Left ventricle myocardium inferior (tissue), 1 donor: Measurements from ENCODE around the gene WNT7A. TPM values are rescaled to one million over a fixed set of nuclear protein-coding genes. Genes with fewer than 3 reads are reported as not detected.

Source experiments
- DNase-seq: peaks from one replicate; pipeline ENCODE4 v3.0.0-alpha.2; 2020
- H3K27ac ChIP-seq: fragments of 200-600 bp; replicated peaks from 2 replicates; pipeline ENCODE4 v1.8.0; 2021
- H3K27me3 ChIP-seq: fragments of 200-600 bp; 2 replicates; pipeline ENCODE4 v1.8.0; 2021; ENCODE audit warnings: low read depth
- H3K36me3 ChIP-seq: fragments of 200-600 bp; 2 replicates; pipeline ENCODE4 v1.8.0; 2021
- H3K4me1 ChIP-seq: fragments of 200-600 bp; 2 replicates; pipeline ENCODE4 v1.8.0; 2021
- H3K4me3 ChIP-seq: fragments of 200-600 bp; 2 replicates; pipeline ENCODE4 v1.8.0; 2021; ENCODE audit warnings: mild to moderate bottlenecking, moderate library complexity
- H3K9me3 ChIP-seq: fragments of 200-600 bp; replicated peaks from 2 replicates; pipeline ENCODE4 v1.8.0; 2021
- intact Hi-C: fragments of 100-400 bp; cut with micrococcal nuclease; formaldehyde crosslinking; loops from one replicate; pipeline ENCODE4 v1.11.0; 2022
- total RNA-seq: library from RNA; stranded (reverse); fragmentation: NEBNext Ultra II Directional; extraction: Animal tissue kit (Norgen Biotek cat#: 25700); gene quantifications from one replicate; pipeline ENCODE4 v1.2.1, GENCODE V29; 2021
- TF ChIP-seq, protein P1 (sequence below): fragments of 200-600 bp; IDR thresholded peaks from 2 replicates; pipeline ENCODE4 v1.8.0; 2021; ENCODE audit warnings: antibody characterized with exemption, mild to moderate bottlenecking, borderline replicate concordance
- donor health status: DM: no; HTN: yes; CAD: no; lungs with severe emphysema.

Gene WNT7A
- total RNA-seq, 1 donor from 2014 or later, result not detected

DNA sequence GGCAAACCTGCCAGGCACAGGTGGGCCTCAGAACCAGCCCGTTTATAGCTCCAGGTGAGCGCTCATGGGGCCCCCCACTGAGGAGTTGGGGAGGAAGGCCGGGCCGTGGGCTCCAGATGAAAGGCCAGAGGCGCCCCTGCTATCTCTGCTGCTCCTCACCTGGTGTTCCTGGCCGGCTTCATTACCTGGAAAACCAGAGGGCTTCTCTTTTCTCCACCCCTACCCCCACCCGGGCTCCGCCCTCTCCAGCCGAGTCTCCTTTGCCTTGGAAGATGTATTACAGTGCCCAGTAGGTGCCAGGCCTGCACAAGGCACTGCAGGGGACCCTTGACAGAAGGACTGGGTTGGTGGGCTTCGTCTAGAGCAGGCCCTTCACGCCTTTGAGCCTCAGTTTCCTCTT is 111.4 kb downstream of the WNT7A start:
- Histone ChIP-seq H3K4me1 (no peaks in the 10 kb centered on the region), H3K27ac (no peak overlapping the region), H3K36me3 (no peaks in the 10 kb centered on the region), H3K4me3 (no peak overlapping the region), H3K9me3 (no peaks in the 10 kb centered on the region), H3K27me3 (peaks cover 94% of the 10 kb centered on the region)
- no peak for DNase-seq
- TF ChIP-seq, protein P1, sequence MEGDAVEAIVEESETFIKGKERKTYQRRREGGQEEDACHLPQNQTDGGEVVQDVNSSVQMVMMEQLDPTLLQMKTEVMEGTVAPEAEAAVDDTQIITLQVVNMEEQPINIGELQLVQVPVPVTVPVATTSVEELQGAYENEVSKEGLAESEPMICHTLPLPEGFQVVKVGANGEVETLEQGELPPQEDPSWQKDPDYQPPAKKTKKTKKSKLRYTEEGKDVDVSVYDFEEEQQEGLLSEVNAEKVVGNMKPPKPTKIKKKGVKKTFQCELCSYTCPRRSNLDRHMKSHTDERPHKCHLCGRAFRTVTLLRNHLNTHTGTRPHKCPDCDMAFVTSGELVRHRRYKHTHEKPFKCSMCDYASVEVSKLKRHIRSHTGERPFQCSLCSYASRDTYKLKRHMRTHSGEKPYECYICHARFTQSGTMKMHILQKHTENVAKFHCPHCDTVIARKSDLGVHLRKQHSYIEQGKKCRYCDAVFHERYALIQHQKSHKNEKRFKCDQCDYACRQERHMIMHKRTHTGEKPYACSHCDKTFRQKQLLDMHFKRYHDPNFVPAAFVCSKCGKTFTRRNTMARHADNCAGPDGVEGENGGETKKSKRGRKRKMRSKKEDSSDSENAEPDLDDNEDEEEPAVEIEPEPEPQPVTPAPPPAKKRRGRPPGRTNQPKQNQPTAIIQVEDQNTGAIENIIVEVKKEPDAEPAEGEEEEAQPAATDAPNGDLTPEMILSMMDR, result no peak
- intact Hi-C loops, result no loop called here

DNA sequence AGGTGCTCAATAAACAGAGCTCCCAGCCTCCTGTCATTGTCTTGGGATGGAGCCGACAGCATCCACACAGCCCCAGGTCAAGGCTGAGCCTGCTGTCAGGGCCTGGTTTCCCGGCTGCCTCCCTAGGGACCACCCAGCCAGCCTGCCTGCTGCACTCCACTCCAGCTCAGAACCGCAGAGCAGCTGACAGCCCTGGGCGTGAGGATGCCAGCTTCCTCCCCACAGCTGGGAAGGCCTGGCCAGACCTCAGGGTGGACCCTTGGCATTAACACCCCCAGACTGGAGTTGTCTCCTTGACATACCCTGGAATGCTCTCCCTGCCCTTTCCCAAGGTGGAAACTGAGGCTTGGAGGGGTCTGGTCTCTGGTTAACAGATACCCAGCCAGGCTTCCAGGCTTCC is 112.0 kb downstream of the WNT7A start:
- TF ChIP-seq, protein P1, result no peak
- intact Hi-C loops, result no loop called here
- Histone ChIP-seq H3K4me3 (no peak overlapping the region), H3K27me3 (peaks cover 91% of the 10 kb centered on the region), H3K36me3 (no peaks in the 10 kb centered on the region), H3K9me3 (peaks cover 5% of the 10 kb centered on the region), H3K27ac (no peak overlapping the region), H3K4me1 (no peaks in the 10 kb centered on the region)
- no peak for DNase-seq

DNA sequence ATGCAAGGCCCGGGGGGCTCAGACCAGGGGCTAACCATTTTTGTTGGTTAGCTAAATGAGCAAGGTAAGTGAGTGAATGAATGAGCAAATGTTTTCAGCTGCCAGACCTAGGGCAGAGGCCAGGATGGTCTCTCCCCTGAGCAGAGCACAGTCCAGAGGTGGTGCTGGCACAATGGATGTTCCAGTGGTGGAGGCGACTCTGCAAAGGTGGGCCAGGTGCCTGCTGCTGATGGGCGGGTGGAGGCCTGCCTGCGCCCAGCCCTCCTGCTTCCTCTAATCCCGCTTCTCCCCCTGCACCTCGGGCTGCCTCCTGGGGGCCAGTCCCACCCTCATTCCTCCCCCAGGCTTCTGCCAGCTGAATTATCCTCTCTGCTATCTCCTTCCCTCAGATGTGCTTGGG is 112.8 kb downstream of the WNT7A start:
- Histone ChIP-seq H3K4me3 (no peak overlapping the region), H3K9me3 (peaks cover 10% of the 10 kb centered on the region), H3K27ac (no peak overlapping the region), H3K4me1 (no peaks in the 10 kb centered on the region), H3K36me3 (no peaks in the 10 kb centered on the region), H3K27me3 (peaks cover 91% of the 10 kb centered on the region)
- intact Hi-C loops, result no loop called here
- DNase-seq, result no peak
- TF ChIP-seq, protein P1, result no peak

Other genes starting within 250 kb of the WNT7A start
- 37.6 TPM for gene CHCHD4, start 244.8 kb upstream of the WNT7A start, total RNA-seq
- 44.4 TPM for gene TMEM43, start 245.0 kb upstream of the WNT7A start, total RNA-seq